HEK293 (cell line): ENCODE results near the gene SSU72.

Experiments
- AEBP2 ChIP-seq: fragments of 450-650 bp; formaldehyde crosslinking; IDR thresholded peaks from 2 replicates; pipeline ENCODE4 v1.5.1; 2016; ENCODE audit warnings: missing biosample characterization, missing genetic modification characterization, borderline replicate concordance
- BCL11B ChIP-seq: fragments of 450-650 bp; formaldehyde crosslinking; IDR thresholded peaks from 2 replicates; pipeline ENCODE4 v1.5.1; 2016; ENCODE audit warnings: low read depth, missing biosample characterization, missing genetic modification characterization
- INSM2 ChIP-seq: fragments of 450-650 bp; formaldehyde crosslinking; IDR thresholded peaks from 2 replicates; pipeline ENCODE4 v1.5.1; 2016; ENCODE audit warnings: missing biosample characterization, missing genetic modification characterization
- KLF17 ChIP-seq: fragments of 450-650 bp; formaldehyde crosslinking; IDR thresholded peaks from 2 replicates; pipeline ENCODE4 v1.5.1; 2016; ENCODE audit warnings: missing biosample characterization, missing genetic modification characterization
- MEIS1 ChIP-seq: sonication (generic); formaldehyde crosslinking; IDR thresholded peaks from 2 replicates; pipeline ENCODE4 v1.8.1; 2022; ENCODE audit warnings: missing genetic modification reagents, mild to moderate bottlenecking, borderline replicate concordance
- SCRT1 ChIP-seq: fragments of 450-650 bp; formaldehyde crosslinking; IDR thresholded peaks from 2 replicates; pipeline ENCODE4 v1.5.1; 2016; ENCODE audit warnings: missing biosample characterization, missing genetic modification characterization, borderline replicate concordance
- SP3 ChIP-seq: fragments of 450-650 bp; formaldehyde crosslinking; IDR thresholded peaks from 2 replicates; pipeline ENCODE4 v1.5.1; 2016; ENCODE audit warnings: missing biosample characterization, missing genetic modification characterization
- TRIM28 ChIP-seq: IDR thresholded peaks from 2 replicates; pipeline ENCODE4 v1.6.1; 2011; ENCODE audit warnings: low read length, control low read depth, borderline replicate concordance
- WT1 ChIP-seq: fragments of 450-650 bp; formaldehyde crosslinking; IDR thresholded peaks from 2 replicates; pipeline ENCODE4 v1.5.1; 2016; ENCODE audit warnings: missing biosample characterization, missing genetic modification characterization
- YY1 ChIP-seq: fragments of 450-650 bp; formaldehyde crosslinking; IDR thresholded peaks from 2 replicates; pipeline ENCODE4 v1.5.1; 2018; ENCODE audit warnings: missing biosample characterization, missing genetic modification characterization
- ZBTB44 ChIP-seq: fragments of 450-650 bp; IDR thresholded peaks from 2 replicates; pipeline ENCODE4 v1.5.1; 2018; ENCODE audit warnings: missing biosample characterization, mild to moderate bottlenecking, missing genetic modification characterization
- ZNF211 ChIP-seq: fragments of 450-650 bp; formaldehyde crosslinking; IDR thresholded peaks from 2 replicates; pipeline ENCODE4 v1.5.1; 2016; ENCODE audit warnings: low read depth, missing biosample characterization, missing genetic modification characterization
- ZNF366 ChIP-seq: fragments of 450-650 bp; formaldehyde crosslinking; conservative IDR thresholded peaks from 2 replicates; pipeline ENCODE4 v1.5.1; 2016; ENCODE audit warnings: missing biosample characterization, missing genetic modification characterization
- ZNF433 ChIP-seq: fragments of 450-650 bp; formaldehyde crosslinking; IDR thresholded peaks from 2 replicates; pipeline ENCODE4 v1.5.1; 2016; ENCODE audit warnings: missing biosample characterization, missing genetic modification characterization, low read depth
- ZNF449 ChIP-seq: fragments of 450-650 bp; formaldehyde crosslinking; IDR thresholded peaks from 2 replicates; pipeline ENCODE4 v1.5.1; 2017; ENCODE audit warnings: missing biosample characterization, mild to moderate bottlenecking, missing genetic modification characterization, moderate library complexity
- ZNF48 ChIP-seq: fragments of 450-650 bp; formaldehyde crosslinking; IDR thresholded peaks from 2 replicates; pipeline ENCODE4 v1.5.1; 2016; ENCODE audit warnings: missing biosample characterization, missing genetic modification characterization
- ZNF549 ChIP-seq: fragments of 450-650 bp; IDR thresholded peaks from 2 replicates; pipeline ENCODE4 v1.5.1; 2018; ENCODE audit warnings: missing biosample characterization, missing genetic modification characterization, mild to moderate bottlenecking, inconsistent platforms, moderate library complexity
- ZNF623 ChIP-seq: fragments of 450-650 bp; formaldehyde crosslinking; IDR thresholded peaks from 2 replicates; pipeline ENCODE4 v1.5.1; 2016; ENCODE audit warnings: missing biosample characterization, missing genetic modification characterization
- ZNF701 ChIP-seq: fragments of 450-650 bp; formaldehyde crosslinking; IDR thresholded peaks from 2 replicates; pipeline ENCODE4 v1.5.1; 2016; ENCODE audit warnings: missing biosample characterization, missing genetic modification characterization
- ZSCAN30 ChIP-seq: fragments of 450-650 bp; IDR thresholded peaks from 2 replicates; pipeline ENCODE4 v1.5.1; 2018; ENCODE audit warnings: missing biosample characterization, mild to moderate bottlenecking, missing genetic modification characterization, moderate library complexity
- TF ChIP-seq, protein P1 (sequence below): fragments of 450-650 bp; formaldehyde crosslinking; IDR thresholded peaks from 2 replicates; pipeline ENCODE4 v1.5.1; 2016; ENCODE audit warnings: missing biosample characterization, missing genetic modification characterization
- TF ChIP-seq, protein P2 (sequence below): fragments of 450-650 bp; formaldehyde crosslinking; IDR thresholded peaks from 2 replicates; pipeline ENCODE4 v1.5.1; 2016; ENCODE audit warnings: missing biosample characterization, missing genetic modification characterization
- TF ChIP-seq, protein P3 (sequence below): fragments of 450-650 bp; formaldehyde crosslinking; IDR thresholded peaks from 2 replicates; pipeline ENCODE4 v1.5.1; 2016; ENCODE audit warnings: missing biosample characterization, missing genetic modification characterization

The SSU72 gene

GRCh38 chr1:1511533-1512285 lies 63.0 kb downstream of the SSU72 start, which contains the start of gene ATAD3A (continued):
- TF ChIP-seq AEBP2 (tag by site-specific recombination), result no peak
- peak; percentile 96 for TF ChIP-seq KLF17 (tag by site-specific recombination)
- TF ChIP-seq ZSCAN30 (tag by site-specific recombination), result no peak; the same call in 1 of the 2 replicates
- no peak for TF ChIP-seq ZNF623
- no peak for TF ChIP-seq ZNF549 (tag by site-specific recombination)
- peak; percentile 56 for TF ChIP-seq WT1 (tag by site-specific recombination)
- TF ChIP-seq TRIM28, result 0 out of 2 replicates have a peak, but pooled peaks have one; percentile 45
- TF ChIP-seq ZBTB44, result no peak
- peak; percentile 39 for TF ChIP-seq YY1 (tag by site-specific recombination)
- TF ChIP-seq, protein P1, sequence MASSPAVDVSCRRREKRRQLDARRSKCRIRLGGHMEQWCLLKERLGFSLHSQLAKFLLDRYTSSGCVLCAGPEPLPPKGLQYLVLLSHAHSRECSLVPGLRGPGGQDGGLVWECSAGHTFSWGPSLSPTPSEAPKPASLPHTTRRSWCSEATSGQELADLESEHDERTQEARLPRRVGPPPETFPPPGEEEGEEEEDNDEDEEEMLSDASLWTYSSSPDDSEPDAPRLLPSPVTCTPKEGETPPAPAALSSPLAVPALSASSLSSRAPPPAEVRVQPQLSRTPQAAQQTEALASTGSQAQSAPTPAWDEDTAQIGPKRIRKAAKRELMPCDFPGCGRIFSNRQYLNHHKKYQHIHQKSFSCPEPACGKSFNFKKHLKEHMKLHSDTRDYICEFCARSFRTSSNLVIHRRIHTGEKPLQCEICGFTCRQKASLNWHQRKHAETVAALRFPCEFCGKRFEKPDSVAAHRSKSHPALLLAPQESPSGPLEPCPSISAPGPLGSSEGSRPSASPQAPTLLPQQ (tag by site-specific recombination), result peak; percentile 88
- TF ChIP-seq SP3 (tag by site-specific recombination), result peak; percentile 69
- TF ChIP-seq INSM2, result peak; percentile 94
- TF ChIP-seq ZNF48 (tag by site-specific recombination), result no peak
- 0 out of 2 replicates have a peak, but pooled peaks have one; percentile 22 for TF ChIP-seq ZNF449
- TF ChIP-seq, protein P2, sequence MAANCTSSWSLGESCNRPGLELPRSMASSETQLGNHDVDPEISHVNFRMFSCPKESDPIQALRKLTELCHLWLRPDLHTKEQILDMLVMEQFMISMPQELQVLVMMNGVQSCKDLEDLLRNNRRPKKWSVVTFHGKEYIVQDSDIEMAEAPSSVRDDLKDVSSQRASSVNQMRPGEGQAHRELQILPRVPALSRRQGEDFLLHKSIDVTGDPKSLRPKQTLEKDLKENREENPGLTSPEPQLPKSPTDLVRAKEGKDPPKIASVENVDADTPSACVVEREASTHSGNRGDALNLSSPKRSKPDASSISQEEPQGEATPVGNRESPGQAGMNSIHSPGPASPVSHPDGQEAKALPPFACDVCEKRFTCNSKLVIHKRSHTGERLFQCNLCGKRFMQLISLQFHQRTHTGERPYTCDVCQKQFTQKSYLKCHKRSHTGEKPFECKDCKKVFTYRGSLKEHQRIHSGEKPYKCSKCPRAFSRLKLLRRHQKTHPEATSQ (tag by site-specific recombination), result peak; percentile 96; the same call in 1 of the 2 replicates
- no peak for TF ChIP-seq ZNF701 (tag by site-specific recombination)
- no peak for TF ChIP-seq ZNF211
- peak; percentile 17; the same call in 1 of the 2 replicates for TF ChIP-seq BCL11B (tag by site-specific recombination)
- no peak for TF ChIP-seq ZNF366
- no peak for TF ChIP-seq MEIS1 (CRISPR knock-in tag)
- TF ChIP-seq ZNF433 (tag by site-specific recombination), result no peak
- TF ChIP-seq, protein P3, sequence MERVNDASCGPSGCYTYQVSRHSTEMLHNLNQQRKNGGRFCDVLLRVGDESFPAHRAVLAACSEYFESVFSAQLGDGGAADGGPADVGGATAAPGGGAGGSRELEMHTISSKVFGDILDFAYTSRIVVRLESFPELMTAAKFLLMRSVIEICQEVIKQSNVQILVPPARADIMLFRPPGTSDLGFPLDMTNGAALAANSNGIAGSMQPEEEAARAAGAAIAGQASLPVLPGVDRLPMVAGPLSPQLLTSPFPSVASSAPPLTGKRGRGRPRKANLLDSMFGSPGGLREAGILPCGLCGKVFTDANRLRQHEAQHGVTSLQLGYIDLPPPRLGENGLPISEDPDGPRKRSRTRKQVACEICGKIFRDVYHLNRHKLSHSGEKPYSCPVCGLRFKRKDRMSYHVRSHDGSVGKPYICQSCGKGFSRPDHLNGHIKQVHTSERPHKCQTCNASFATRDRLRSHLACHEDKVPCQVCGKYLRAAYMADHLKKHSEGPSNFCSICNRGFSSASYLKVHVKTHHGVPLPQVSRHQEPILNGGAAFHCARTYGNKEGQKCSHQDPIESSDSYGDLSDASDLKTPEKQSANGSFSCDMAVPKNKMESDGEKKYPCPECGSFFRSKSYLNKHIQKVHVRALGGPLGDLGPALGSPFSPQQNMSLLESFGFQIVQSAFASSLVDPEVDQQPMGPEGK, result peak; percentile 82
- TF ChIP-seq SCRT1 (tag by site-specific recombination), result no peak
